Stomach (tissue), 4 donors: ENCODE results near the gene JAK1.

Experiments
- EP300 ChIP-seq: sonication (generic); formaldehyde crosslinking; IDR thresholded peaks from one replicate; pipeline ENCODE4 v1.6.1; 2017; ENCODE audit warnings: antibody characterized with exemption
- POLR2A ChIP-seq, 4 donors: fragments of 450-650 bp; IDR thresholded peaks; one replicate each; pipeline ENCODE4 v1.6.1; 2016; ENCODE audit warnings: antibody characterized with exemption in 4 of 4, control low read depth in 2 of 4, mild to moderate bottlenecking in 1 of 4, moderate library complexity in 1 of 4
- POLR2AphosphoS5 ChIP-seq, 3 donors: sonication (generic); formaldehyde crosslinking; IDR thresholded peaks; one replicate each; pipeline ENCODE4 v1.6.1; 2016; ENCODE audit warnings: antibody characterized with exemption in 3 of 3
- TF ChIP-seq, protein P1 (sequence below), 7 experiments: fragments of 450-650 bp in 4 of 7; fragments of 200-600 bp in 3 of 7; sonication (generic) in 3 of 7; IDR thresholded peaks; one replicate each; pipeline ENCODE4 v1.5.1; 2016 to 2019; ENCODE audit warnings: antibody characterized with exemption in 7 of 7, control low read depth in 2 of 7, mild to moderate bottlenecking in 1 of 7

DNA sequence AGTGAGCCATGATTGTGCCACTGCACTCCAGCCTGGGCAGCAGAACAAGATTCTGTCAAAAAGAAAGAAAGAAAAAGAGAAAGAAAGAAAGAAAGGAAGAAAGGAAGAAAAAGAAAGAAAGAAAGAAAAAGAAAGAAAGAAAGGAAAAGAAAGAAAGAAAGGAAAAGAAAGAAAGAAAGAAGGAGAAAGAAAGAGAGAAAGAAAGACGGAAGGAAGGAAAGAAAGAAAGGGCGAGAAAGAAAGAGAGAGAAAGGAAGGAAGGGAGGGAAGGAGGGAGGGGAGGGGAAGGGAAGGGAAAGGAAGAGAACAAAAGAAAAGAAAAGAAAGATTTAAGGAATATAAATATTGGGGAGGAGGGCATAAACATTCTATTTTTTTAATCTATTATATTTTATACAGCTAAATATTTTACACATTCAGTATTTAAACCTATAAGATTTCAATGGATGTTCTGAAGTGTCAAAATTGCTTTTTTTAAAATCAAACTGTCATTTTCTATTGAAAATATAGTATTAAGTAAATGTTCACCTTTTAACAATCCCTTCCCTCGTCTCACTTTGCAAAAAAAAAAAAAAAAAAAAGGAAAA, 6.8 kb upstream of the JAK1 start:
- TF ChIP-seq, protein P1, sequence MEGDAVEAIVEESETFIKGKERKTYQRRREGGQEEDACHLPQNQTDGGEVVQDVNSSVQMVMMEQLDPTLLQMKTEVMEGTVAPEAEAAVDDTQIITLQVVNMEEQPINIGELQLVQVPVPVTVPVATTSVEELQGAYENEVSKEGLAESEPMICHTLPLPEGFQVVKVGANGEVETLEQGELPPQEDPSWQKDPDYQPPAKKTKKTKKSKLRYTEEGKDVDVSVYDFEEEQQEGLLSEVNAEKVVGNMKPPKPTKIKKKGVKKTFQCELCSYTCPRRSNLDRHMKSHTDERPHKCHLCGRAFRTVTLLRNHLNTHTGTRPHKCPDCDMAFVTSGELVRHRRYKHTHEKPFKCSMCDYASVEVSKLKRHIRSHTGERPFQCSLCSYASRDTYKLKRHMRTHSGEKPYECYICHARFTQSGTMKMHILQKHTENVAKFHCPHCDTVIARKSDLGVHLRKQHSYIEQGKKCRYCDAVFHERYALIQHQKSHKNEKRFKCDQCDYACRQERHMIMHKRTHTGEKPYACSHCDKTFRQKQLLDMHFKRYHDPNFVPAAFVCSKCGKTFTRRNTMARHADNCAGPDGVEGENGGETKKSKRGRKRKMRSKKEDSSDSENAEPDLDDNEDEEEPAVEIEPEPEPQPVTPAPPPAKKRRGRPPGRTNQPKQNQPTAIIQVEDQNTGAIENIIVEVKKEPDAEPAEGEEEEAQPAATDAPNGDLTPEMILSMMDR (IDR thresholded peaks at IDR 0.05) = no peak
- TF ChIP-seq POLR2AphosphoS5 (IDR thresholded peaks at IDR 0.05) (no peak), POLR2A (IDR thresholded peaks at IDR 0.05) (no peak), EP300 (no peak)
